Measurements from ENCODE around the gene COX6B1.

The COX6B1 gene

GRCh38 chr19:35663981-35664380 lies 15.9 kb downstream of the COX6B1 start:
- Histone ChIP-seq H3K4me3 (ENCODE audit: low read length) (no peak overlapping the region), H2AFZ (ENCODE audit: low read length) (no peak overlapping the region), H3K9ac (ENCODE audit: low read length) (no peak overlapping the region), H4K20me1 (ENCODE audit: insufficient read depth, low read length) (no peaks in the 10 kb centered on the region), H3K27ac (ENCODE audit: low read length) (no peak overlapping the region), H3F3A (ENCODE audit: insufficient read depth, low read length) (no peaks in the 10 kb centered on the region), H3K79me2 (ENCODE audit: low read length) (no peaks in the 10 kb centered on the region), H3K4me2 (ENCODE audit: low read depth, low read length) (no peak overlapping the region), H3K9me3 (replicated peaks; ENCODE audit: insufficient read depth, low read length) (no peaks in the 10 kb centered on the region), H3K4me1 (ENCODE audit: low read length) (no peaks in the 10 kb centered on the region), H3K36me3 (replicated peaks; ENCODE audit: insufficient read depth, low read length) (no peaks in the 10 kb centered on the region), H3K9me2 (replicated peaks; ENCODE audit: insufficient read depth, low read length) (no peaks in the 10 kb centered on the region), H3K27me3 (replicated peaks; ENCODE audit: insufficient read depth, low read length) (peaks cover 10% of the 10 kb centered on the region)
- no peak for TF ChIP-seq EZH2phosphoT487 (IDR thresholded peaks at IDR 0.05; ENCODE audit: low read length)
- TF ChIP-seq CTCF (IDR thresholded peaks at IDR 0.05; ENCODE audit: low read length), result no peak
- TF ChIP-seq EZH2 (optimal IDR thresholded peaks at IDR 0.05; ENCODE audit: low read depth, low read length), result no peak
- DNase-seq, result no peak

- Histone ChIP-seq H4K20me1 (ENCODE audit: insufficient read depth, low read length) (no peaks in the 10 kb centered on the region), H3K9me3 (replicated peaks; ENCODE audit: insufficient read depth, low read length) (no peaks in the 10 kb centered on the region), H3K9me2 (replicated peaks; ENCODE audit: insufficient read depth, low read length) (no peaks in the 10 kb centered on the region), H3K9ac (ENCODE audit: low read length) (no peak overlapping the region), H3K79me2 (ENCODE audit: low read length) (no peaks in the 10 kb centered on the region), H3K4me3 (ENCODE audit: low read length) (no peak overlapping the region), H3K4me1 (ENCODE audit: low read length) (no peaks in the 10 kb centered on the region), H3K36me3 (replicated peaks; ENCODE audit: insufficient read depth, low read length) (no peaks in the 10 kb centered on the region), H3F3A (ENCODE audit: insufficient read depth, low read length) (no peaks in the 10 kb centered on the region), H3K27me3 (replicated peaks; ENCODE audit: insufficient read depth, low read length) (peaks cover 21% of the 10 kb centered on the region), H2AFZ (ENCODE audit: low read length) (no peak overlapping the region), H3K27ac (ENCODE audit: low read length) (no peak overlapping the region), H3K4me2 (ENCODE audit: low read depth, low read length) (no peak overlapping the region)
- DNase-seq, result no peak
- TF ChIP-seq EZH2phosphoT487 (IDR thresholded peaks at IDR 0.05; ENCODE audit: low read length) (no peak), EZH2 (optimal IDR thresholded peaks at IDR 0.05; ENCODE audit: low read depth, low read length) (no peak), CTCF (IDR thresholded peaks at IDR 0.05; ENCODE audit: low read length) (no peak)
Measured at GRCh38 chr19:35665157-35665556, 17.0 kb downstream of the COX6B1 start.

- no peaks in the 10 kb centered on the region for H4K20me1 ChIP-seq (ENCODE audit: insufficient read depth, low read length)
- no peak overlapping the region for H3K4me3 ChIP-seq (ENCODE audit: low read length)
- no peak for DNase-seq
- no peak overlapping the region for H3K4me2 ChIP-seq (ENCODE audit: low read depth, low read length)
- no peaks in the 10 kb centered on the region for H3K9me2 ChIP-seq (replicated peaks; ENCODE audit: insufficient read depth, low read length)
- no peaks in the 10 kb centered on the region for H3K4me1 ChIP-seq (ENCODE audit: low read length)
- no peaks in the 10 kb centered on the region for H3K79me2 ChIP-seq (ENCODE audit: low read length)
- no peaks in the 10 kb centered on the region for H3K9me3 ChIP-seq (replicated peaks; ENCODE audit: insufficient read depth, low read length)
- no peak overlapping the region for H2AFZ ChIP-seq (ENCODE audit: low read length)
- H3F3A ChIP-seq (ENCODE audit: insufficient read depth, low read length), result no peaks in the 10 kb centered on the region
- H3K9ac ChIP-seq (ENCODE audit: low read length), result no peak overlapping the region
- no peaks in the 10 kb centered on the region for H3K36me3 ChIP-seq (replicated peaks; ENCODE audit: insufficient read depth, low read length)
- no peak overlapping the region for H3K27ac ChIP-seq (ENCODE audit: low read length)
- no peak for TF ChIP-seq EZH2 (optimal IDR thresholded peaks at IDR 0.05; ENCODE audit: low read depth, low read length)
- TF ChIP-seq EZH2phosphoT487 (IDR thresholded peaks at IDR 0.05; ENCODE audit: low read length), result no peak
- TF ChIP-seq CTCF (IDR thresholded peaks at IDR 0.05; ENCODE audit: low read length), result no peak
- H3K27me3 ChIP-seq (replicated peaks; ENCODE audit: insufficient read depth, low read length), result peaks cover 22% of the 10 kb centered on the region
Measured at GRCh38 chr19:35665604-35666003, 17.5 kb downstream of the COX6B1 start.
